ENCODE measurements around the gene NLGN1. TPM values are rescaled to one million over a fixed set of nuclear protein-coding genes. Genes with fewer than 3 reads are reported as not detected.

NLGN1 gene
- total RNA-seq, 1 donor from 2014 or later: 34.8 TPM

DNA sequence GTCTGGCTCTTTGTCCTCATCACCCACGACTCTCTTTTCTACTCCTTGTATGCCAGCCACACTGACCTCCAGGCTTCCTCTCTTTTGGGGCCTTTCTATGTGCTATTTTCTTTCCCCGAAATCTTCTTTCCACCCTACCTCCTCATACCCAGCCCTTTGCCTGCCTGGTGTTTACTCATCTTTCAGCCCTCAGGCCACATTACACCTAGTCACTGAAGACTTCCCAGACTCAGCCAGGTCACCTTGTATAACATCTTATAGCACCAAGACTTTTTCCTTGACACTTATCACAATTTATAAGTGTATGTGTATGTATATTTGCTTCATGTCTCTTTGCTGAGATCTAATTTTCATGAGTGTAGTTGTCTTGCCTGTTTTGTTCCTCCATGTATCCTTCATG, 396.4 kb downstream of the NLGN1 start:
- H3K36me3 ChIP-seq: no peaks in the 10 kb centered on the region
- no peak for DNase-seq (ENCODE audit: low spot score)
- Mint-ChIP-seq H3K9me3 (no peaks in the 10 kb centered on the region), H3K27ac (no peak overlapping the region), H3K27me3 (ENCODE audit: insufficient read depth, low read depth) (no peaks in the 10 kb centered on the region), H3K4me3 (no peak overlapping the region), H3K36me3 (no peaks in the 10 kb centered on the region), H3K4me1 (peaks cover 4% of the 10 kb centered on the region)
- H3K27ac ChIP-seq: no peak overlapping the region
- no peaks in the 10 kb centered on the region for H3K9me3 ChIP-seq (ENCODE audit: low read depth)
- H3K79me2 ChIP-seq (ENCODE audit: low read depth): no peaks in the 10 kb centered on the region
- TF ChIP-seq EZH2 (IDR thresholded peaks at IDR 0.05) (no peak), EZH2phosphoT487 (IDR thresholded peaks at IDR 0.05) (no peak)
- TF ChIP-seq, protein P1, sequence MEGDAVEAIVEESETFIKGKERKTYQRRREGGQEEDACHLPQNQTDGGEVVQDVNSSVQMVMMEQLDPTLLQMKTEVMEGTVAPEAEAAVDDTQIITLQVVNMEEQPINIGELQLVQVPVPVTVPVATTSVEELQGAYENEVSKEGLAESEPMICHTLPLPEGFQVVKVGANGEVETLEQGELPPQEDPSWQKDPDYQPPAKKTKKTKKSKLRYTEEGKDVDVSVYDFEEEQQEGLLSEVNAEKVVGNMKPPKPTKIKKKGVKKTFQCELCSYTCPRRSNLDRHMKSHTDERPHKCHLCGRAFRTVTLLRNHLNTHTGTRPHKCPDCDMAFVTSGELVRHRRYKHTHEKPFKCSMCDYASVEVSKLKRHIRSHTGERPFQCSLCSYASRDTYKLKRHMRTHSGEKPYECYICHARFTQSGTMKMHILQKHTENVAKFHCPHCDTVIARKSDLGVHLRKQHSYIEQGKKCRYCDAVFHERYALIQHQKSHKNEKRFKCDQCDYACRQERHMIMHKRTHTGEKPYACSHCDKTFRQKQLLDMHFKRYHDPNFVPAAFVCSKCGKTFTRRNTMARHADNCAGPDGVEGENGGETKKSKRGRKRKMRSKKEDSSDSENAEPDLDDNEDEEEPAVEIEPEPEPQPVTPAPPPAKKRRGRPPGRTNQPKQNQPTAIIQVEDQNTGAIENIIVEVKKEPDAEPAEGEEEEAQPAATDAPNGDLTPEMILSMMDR (IDR thresholded peaks at IDR 0.05): no peak
- no peak overlapping the region for H3K4me3 ChIP-seq
- no peak overlapping the region for H2AFZ ChIP-seq (replicated peaks)
- H3K9ac ChIP-seq: no peak overlapping the region
- no peaks in the 10 kb centered on the region for H3K27me3 ChIP-seq
- no peak overlapping the region for H3K4me2 ChIP-seq
- H3K4me1 ChIP-seq: peaks cover 10% of the 10 kb centered on the region
- no peaks in the 10 kb centered on the region for H4K20me1 ChIP-seq (ENCODE audit: low read depth)
- no peaks in the 10 kb centered on the region for H3F3A ChIP-seq (ENCODE audit: low read depth)

DNA sequence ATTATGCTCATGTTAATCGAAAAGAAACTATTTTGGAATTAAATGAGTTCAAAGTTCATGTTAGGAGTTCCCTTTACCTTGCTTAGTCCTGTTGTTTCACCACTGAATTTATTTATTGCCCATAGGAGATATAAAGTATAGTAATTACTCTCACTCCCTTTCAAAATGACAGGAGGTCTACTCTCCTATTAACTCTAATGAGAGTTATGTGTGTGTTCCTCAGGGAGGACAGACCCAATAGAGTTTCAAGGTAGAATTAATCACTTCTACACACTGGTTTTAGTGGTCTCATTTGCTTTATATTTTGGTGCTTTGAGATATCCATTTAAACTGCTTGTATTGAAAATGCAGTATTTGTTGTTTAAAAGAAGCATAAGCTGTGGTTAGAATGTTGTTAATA, 398.9 kb downstream of the NLGN1 start:
- H3K4me1 Mint-ChIP-seq: peaks cover 10% of the 10 kb centered on the region
- TF ChIP-seq EZH2phosphoT487 (IDR thresholded peaks at IDR 0.05) (no peak), EZH2 (IDR thresholded peaks at IDR 0.05) (no peak)
- TF ChIP-seq, protein P1 (IDR thresholded peaks at IDR 0.05): no peak
- Histone ChIP-seq H2AFZ (replicated peaks) (no peak overlapping the region), H3K4me2 (no peak overlapping the region), H3K4me1 (peaks cover 14% of the 10 kb centered on the region), H3K79me2 (ENCODE audit: low read depth) (no peaks in the 10 kb centered on the region), H3K9me3 (ENCODE audit: low read depth) (no peaks in the 10 kb centered on the region), H3K4me3 (no peak overlapping the region), H3K27ac (no peak overlapping the region), H3K27me3 (no peaks in the 10 kb centered on the region), H3K36me3 (no peaks in the 10 kb centered on the region), H4K20me1 (ENCODE audit: low read depth) (no peaks in the 10 kb centered on the region), H3F3A (ENCODE audit: low read depth) (no peaks in the 10 kb centered on the region), H3K9ac (no peak overlapping the region)
- H3K27ac Mint-ChIP-seq: no peak overlapping the region
- no peaks in the 10 kb centered on the region for H3K9me3 Mint-ChIP-seq
- DNase-seq (ENCODE audit: low spot score): no peak
- no peaks in the 10 kb centered on the region for H3K27me3 Mint-ChIP-seq (ENCODE audit: insufficient read depth, low read depth)
- H3K36me3 Mint-ChIP-seq: no peaks in the 10 kb centered on the region
- H3K4me3 Mint-ChIP-seq: no peak overlapping the region

GRCh38 chr3:173796890-173797289, 399.3 kb downstream of the NLGN1 start:
- Mint-ChIP-seq H3K4me1 (peaks cover 10% of the 10 kb centered on the region), H3K27me3 (ENCODE audit: insufficient read depth, low read depth) (no peaks in the 10 kb centered on the region), H3K9me3 (no peaks in the 10 kb centered on the region), H3K36me3 (no peaks in the 10 kb centered on the region), H3K27ac (no peak overlapping the region), H3K4me3 (no peak overlapping the region)
- TF ChIP-seq EZH2phosphoT487 (IDR thresholded peaks at IDR 0.05): no peak
- no peak for TF ChIP-seq EZH2 (IDR thresholded peaks at IDR 0.05)
- TF ChIP-seq, protein P1 (IDR thresholded peaks at IDR 0.05): no peak
- Histone ChIP-seq H3K4me3 (no peak overlapping the region), H3K79me2 (ENCODE audit: low read depth) (no peaks in the 10 kb centered on the region), H3K9me3 (ENCODE audit: low read depth) (no peaks in the 10 kb centered on the region), H3K27me3 (no peaks in the 10 kb centered on the region), H3K4me1 (peaks cover 14% of the 10 kb centered on the region), H3K9ac (no peak overlapping the region), H3K4me2 (no peak overlapping the region), H2AFZ (replicated peaks) (no peak overlapping the region), H3K27ac (no peak overlapping the region), H3K36me3 (no peaks in the 10 kb centered on the region), H4K20me1 (ENCODE audit: low read depth) (no peaks in the 10 kb centered on the region), H3F3A (ENCODE audit: low read depth) (no peaks in the 10 kb centered on the region)
- peak; percentile 12 for DNase-seq (ENCODE audit: low spot score)
